Dedifferentiated amniotic fluid mesenchymal stem cell (primary cell): ENCODE results near the gene CSTB.
A peak's percentile ranks its signal among the peaks of the same experiment; 100 is the strongest.

Experiments
- DNase-seq: peaks from one replicate; pipeline ENCODE4 v3.0.0-alpha.2; 2016; ENCODE audit errors: extremely low spot score

Gene CSTB

DNA sequence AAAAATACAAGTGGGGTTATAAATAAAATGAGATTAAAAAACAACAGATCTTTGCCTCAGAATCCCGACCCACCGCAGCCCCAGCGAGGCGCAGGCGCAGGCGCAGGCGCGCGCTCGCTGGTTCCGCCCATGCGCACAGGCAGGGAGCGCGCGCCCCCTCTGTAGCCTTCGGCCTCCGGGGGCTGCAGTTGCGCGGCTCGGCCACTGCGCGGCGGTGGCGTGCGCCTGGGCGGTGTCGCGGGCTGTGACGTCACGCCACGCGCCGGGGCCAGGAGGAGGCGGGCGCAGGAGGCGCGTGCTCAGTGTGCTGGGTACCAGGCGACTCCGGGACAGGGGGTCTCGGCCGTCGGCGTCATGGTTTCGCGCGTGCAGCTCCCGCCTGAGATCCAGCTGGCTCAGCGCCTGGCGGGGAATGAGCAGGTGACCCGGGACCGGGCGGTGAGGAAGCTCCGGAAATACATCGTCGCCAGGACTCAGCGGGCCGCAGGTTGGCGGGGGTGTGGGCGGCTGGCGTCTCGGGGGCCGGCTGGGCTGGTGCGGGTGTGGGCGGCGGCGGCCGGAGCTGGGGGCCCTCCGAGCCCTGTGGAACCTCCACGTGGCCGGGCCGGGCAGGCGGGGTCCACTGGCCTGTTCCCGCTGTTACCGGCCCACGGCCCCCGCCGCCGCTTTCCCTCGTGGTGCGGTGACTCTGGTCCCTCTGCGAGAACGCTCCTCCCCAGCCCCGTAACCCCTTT is 13.3 kb upstream of the CSTB start, which contains the start of gene RRP1:
Gene RRP1 (plus strand): TSS at position 302 of the 734 bp plus-strand sequence. CDS start 53 bp downstream, at position 355.
- DNase-seq = peak; percentile 71

GRCh38 chr21:43786807-43787440 is 10.8 kb upstream of the CSTB start:
- DNase-seq = no peak

DNA sequence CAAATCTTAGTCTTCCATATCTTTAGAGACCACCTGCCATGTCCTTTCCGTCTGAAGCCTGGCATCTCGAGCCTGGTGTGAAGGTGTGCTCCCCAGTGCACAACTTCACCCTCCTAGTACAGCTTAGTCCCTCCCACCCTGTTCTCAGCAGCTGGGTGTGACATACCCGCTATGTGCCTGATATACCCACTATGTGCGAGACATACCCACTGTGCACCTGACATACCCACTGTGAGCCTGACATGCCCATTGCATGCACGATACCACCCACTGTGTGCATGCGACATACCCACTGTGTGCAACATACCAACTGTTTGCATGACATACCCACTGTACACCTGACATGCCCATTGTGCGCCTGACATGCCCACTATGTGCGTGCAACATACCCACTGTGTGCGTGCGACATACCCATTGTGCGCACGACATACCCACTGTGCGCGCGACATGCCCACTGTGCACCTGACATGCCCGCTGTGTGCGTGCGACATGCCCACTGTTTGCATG is 10.2 kb upstream of the CSTB start:
- DNase-seq = no peak

GRCh38 chr21:43785134-43785533 is 9.0 kb upstream of the CSTB start:
- DNase-seq = no peak

- DNase-seq = no peak
Measured at GRCh38 chr21:43783098-43783700, 7.1 kb upstream of the CSTB start.

DNA sequence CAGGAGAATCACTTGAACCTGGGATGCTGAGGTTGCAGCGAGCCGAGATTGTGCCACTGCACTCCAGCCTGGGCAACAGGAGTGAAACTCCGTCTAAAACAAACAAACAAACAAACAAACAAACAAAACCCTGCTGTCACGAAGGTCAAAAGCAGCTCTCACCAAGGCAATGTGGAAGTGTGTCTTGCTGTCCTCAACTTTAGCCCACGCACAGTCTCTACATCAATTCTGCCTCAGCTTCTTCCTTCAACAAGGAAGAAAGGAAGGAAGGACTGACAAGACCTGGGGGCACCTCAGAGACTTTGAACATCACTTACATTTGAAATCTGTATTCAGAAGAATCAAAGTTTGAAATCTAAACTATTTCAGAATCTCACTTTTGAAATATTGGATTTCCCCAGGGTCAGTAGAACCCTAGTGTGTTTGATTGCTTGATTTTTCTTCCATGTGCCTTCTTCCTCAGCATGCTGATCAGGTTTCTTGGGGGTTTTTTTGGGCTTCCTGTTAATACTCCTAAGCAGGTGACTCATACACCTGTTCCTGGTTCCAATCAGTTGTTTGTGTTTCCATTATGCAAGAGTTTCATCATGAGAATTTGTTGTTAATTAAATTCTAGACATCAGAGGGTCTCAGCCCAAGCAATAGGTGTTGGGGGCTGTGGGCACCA is 6.5 kb upstream of the CSTB start:
- no peak for DNase-seq

- DNase-seq = no peak
Measured at GRCh38 chr21:43781846-43782245, 5.7 kb upstream of the CSTB start.

- no peak for DNase-seq
Measured at GRCh38 chr21:43779660-43780059, 3.6 kb upstream of the CSTB start.

GRCh38 chr21:43778469-43779335 is 2.6 kb upstream of the CSTB start:
- DNase-seq = no peak

GRCh38 chr21:43777953-43778352 is 1.8 kb upstream of the CSTB start:
- no peak for DNase-seq

DNA sequence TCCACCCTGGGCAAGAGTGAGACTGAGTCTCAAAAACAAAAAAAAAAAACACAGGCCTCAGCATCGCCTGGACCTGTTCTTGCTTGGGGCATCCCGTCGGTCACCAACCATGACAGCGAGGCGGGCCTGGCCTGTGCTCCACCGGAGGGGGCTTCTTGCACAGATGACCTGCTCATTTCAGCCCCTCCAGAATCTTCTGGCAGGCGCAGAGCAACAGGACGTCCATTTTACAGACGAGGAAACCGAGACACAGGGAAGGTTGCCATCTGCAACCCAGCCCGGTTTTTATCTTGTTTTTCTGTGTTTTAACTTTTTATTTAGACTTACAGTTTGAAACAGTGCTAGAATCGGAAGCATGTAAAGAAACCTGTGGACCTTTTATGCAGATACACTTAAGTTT is 918 bp downstream of the CSTB start:
- DNase-seq = no peak

DNA sequence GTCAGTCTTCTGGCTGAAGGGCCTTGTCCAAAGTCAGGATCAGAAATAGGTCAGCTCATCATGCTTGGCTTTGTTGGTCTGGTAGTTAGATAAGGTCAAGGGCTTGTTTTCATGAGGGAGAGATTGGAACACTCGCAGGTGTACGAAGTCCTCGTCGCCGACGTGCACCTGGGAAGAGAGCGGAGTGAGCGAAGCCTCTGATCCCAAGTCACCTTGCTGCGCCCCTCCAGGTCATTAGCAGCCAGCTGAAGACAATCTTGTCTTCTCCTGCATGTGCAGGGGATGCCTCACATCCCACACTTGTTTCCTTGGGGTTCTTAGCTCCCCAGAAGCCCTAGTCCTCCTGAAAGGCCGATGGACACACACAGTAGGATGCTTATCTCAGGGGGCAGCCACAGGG is 1.9 kb downstream of the CSTB start:
- no peak for DNase-seq

- DNase-seq = no peak
Measured at GRCh38 chr21:43772425-43772821, 3.7 kb downstream of the CSTB start.

DNA sequence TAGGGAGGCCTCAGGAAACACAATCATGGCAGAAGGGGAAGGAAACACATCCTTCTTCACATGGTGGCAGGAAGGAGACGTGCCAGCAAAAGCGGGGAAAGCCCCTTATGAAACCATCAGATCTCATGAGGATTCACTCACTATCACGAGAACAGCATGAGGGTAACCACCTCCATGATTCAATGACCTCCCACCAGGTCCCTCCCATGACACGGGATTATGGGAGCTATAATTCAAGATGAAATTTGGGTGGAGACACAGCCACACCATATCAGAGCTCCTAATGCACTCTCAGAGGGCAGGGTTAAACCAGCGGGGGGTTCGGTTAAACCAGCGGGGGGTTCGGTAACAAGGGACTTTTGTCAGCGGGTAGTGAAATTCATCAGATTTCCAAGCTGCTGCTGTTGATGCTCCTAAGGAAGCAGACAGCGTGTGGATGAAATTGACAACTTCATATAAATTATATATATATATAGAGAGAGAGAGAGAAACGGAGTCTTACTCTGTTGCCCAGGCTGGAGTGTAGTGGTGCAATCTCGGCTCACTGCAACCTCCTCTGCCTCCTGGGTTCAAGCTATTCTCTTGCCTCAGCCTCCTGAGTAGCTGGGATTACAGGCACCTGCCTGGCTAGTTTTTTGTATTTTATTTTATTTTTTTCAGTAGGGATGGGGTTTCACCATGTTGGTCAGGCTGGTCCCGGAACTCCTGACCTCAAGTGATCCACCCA is 4.2 kb downstream of the CSTB start:
- DNase-seq = no peak

- no peak for DNase-seq
Measured at GRCh38 chr21:43771199-43771675, 4.9 kb downstream of the CSTB start.

GRCh38 chr21:43770066-43770655 is 5.9 kb downstream of the CSTB start:
- no peak for DNase-seq

DNA sequence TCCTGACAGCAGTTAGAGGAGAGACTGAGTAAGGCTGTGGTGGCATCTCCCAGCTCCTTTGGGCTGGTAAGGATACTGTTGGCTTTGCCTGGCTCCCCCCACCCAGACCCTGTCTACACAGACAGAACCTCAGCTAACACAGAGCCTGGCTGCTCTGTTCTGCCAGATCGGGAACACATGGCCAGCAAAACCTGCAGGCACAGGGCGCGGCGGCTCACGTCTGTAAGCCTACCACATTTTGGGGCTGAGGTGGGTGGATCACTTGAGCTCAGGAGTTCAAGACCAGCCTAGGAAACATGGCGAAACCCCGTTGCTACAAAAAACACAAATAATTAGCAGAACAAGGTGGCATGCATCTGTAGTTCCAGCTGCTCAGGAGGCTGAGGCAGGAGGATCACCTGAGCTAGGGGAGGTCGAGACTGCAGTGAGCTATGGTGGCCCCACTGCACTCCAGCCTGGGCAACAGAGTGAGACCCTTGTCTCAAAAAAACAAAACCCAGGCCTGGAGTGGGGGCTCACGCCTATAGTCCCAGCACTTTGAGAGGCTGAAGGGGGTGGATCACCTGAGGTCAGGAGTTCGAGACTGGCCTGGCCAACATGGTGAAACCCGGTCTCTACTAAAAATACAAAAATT is 6.7 kb downstream of the CSTB start:
- DNase-seq = no peak

GRCh38 chr21:43768868-43769167 is 7.3 kb downstream of the CSTB start:
- no peak for DNase-seq

DNA sequence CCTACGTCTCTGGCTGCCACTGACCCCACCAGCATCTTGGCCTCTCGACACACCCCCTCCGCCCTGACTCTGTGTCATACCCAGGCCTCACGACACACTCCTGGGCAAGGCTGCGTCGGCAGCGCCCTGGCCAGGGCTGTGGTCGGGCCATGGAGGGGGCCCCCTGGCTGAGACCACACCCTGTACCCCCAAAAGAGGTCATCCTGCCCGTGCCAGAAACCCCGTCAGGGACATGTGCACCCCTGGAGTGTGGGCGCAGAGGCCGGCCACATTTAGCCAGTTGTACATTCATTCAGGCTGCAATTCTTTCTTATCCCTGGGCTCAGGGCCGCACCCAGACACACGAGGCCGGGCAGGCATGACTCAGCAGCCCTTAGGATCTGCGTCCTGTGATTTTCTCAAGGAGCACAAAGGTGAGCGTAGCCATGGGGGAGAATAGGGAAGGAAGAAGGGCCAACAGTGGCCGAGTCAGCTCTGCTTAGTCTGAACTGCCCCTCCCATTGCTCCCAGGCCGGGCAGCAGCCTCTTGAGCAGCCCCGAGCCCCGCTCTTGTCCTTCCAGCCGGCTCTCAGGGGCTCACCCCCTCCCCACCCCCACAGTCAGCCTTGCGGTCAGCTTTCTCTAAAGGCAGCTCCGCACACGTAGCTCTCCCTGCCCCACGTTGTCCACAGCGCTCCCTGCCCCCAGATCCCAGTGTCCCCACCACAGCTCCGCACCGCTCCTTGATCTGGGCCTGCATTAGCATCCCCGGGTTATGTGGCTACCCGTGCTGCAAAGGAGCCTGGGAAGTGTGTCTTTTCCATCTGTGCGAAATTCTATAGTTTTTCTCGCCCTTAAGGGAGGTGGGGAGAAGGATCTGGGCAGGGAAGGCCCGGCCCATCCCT is 7.9 kb downstream of the CSTB start:
- peak; percentile 53 for DNase-seq
